ENCODE results near the gene IER2.

DNA sequence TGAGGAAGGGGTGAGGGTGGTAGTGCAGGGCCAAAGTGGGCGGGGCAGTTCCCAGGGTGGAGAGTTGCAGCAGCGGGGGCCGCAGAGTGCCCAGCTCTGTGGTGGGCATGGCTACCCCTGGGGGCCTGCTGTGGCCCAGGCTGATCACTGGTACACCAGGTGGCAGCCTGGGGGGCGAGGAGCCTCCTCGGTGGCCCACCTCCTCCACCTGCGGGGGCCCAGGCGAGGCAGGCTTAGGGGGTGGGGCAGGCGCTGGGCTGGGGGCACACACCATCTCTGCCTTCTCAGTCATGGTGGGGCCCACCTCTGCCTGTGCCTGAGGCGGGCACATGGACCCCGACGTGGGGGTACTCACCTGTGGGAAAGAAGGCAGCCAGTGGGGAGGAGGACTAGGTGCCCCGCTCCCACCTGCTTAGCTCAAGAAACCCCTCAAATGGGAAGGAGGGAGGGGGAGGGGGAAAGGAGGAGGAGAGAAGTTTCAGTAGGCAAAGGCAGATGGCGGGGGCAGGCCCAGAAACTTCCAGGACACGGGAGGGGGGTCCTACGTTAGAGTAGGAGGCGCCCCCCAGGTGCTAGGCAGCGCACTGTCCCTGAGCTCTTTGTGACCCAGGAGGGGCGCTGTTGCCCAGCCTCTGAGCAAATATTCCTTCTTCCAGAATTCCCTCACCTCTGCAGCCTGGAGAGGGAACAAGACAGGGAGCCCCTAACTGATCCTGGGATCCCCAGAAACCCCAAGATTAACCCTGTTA, 49.2 kb upstream of the IER2 start:
- TF ChIP-seq CTCF (IDR thresholded peaks at IDR 0.05; ENCODE audit: low read length): peak; percentile 62
- TF ChIP-seq EZH2 (IDR thresholded peaks at IDR 0.05; ENCODE audit: borderline replicate concordance, low read length): no peak
